Ovary (tissue), 9 donors: Measurements from ENCODE around the gene PRKAG3. TPM values are rescaled to one million over a fixed set of nuclear protein-coding genes. Genes with fewer than 3 reads are reported as not detected.

Experiments
- DNase-seq, 5 donors: peaks; one replicate each; pipeline ENCODE4 v3.0.0-alpha.2; 2019 to 2020
- H3K27ac ChIP-seq, 2 donors: fragments of 200-600 bp; one replicate each; pipeline versions ENCODE4 v1.5.1 to v1.8.0; 2019 to 2022
- H3K27me3 ChIP-seq: fragments of 200-600 bp; one replicate; pipeline ENCODE4 v1.8.0; 2022
- H3K36me3 ChIP-seq: fragments of 200-600 bp; sonication (generic); one replicate; pipeline ENCODE4 v1.5.1; 2019
- H3K4me1 ChIP-seq: one replicate; pipeline ENCODE4 v1.8.1; 2013; ENCODE audit warnings: mild to moderate bottlenecking, moderate library complexity; ENCODE audit not compliant: insufficient read depth
- H3K4me3 ChIP-seq: fragments of 200-600 bp; sonication (generic); one replicate; pipeline ENCODE4 v1.5.1; 2017
- H3K9me3 ChIP-seq, 2 donors: fragments of 200-600 bp in 1 of 2; sonication (generic) in 1 of 2; one replicate each; pipeline versions ENCODE4 v1.5.1 to v1.8.1; 2013 to 2019; ENCODE audit warnings: mild to moderate bottlenecking in 1 of 2, moderate library complexity in 1 of 2
- EP300 ChIP-seq: sonication (generic); formaldehyde crosslinking; IDR thresholded peaks from one replicate; pipeline ENCODE4 v1.6.1; 2017; ENCODE audit warnings: antibody characterized with exemption
- POLR2A ChIP-seq: fragments of 450-650 bp; IDR thresholded peaks from one replicate; pipeline ENCODE4 v1.6.1; 2017; ENCODE audit warnings: antibody characterized with exemption, mild to moderate bottlenecking, moderate library complexity
- WGBS, 3 donors: extraction: QIAGEN DNeasy Blood & Tissue Kit in 1 of 3; methylation state at CpG; one replicate each; pipeline versions ENCODE4 v1.1.5 to v1.1.7; 2013 to 2017; 5-methylcytosine and 5-hydroxymethylcytosine counted together
- intact Hi-C, 4 donors: fragments of 100-400 bp; cut with DNase I; formaldehyde crosslinking; loops; one replicate each; pipeline versions ENCODE4 v1.11.0 to v1.15.1; 2022 to 2023
- polyA plus RNA-seq, 2 donors: library from polyadenylated mRNA; stranded (reverse); fragments of 200-250 nt in 1 of 2; fragments of 350-450 nt in 1 of 2; fragmentation: Illumina TruSeq in 1 of 2; extraction: RNeasy Lipid Tissue Mini Kit (QIAGEN cat#74804) in 1 of 2; gene quantifications; one replicate each; pipeline ENCODE4 v1.2.3, GENCODE V29; 2013 to 2014
- total RNA-seq, 7 donors: library from RNA; depleted of rRNA in 2 of 7; stranded (reverse); fragments of >200 nt in 2 of 7; fragmentation: NEBNext Ultra II Directional in 3 of 7; extraction: Animal tissue kit (Norgen Biotek cat#: 25700) in 3 of 7; gene quantifications; one replicate each; pipeline versions ENCODE4 v1.1.0 to v1.2.4, GENCODE V29; 2016 to 2023
- TF ChIP-seq, protein P1 (sequence below), 3 donors: fragments of 450-650 bp in 2 of 3; fragments of 200-600 bp in 1 of 3; IDR thresholded peaks; one replicate each; pipeline versions ENCODE4 v1.5.1 to v1.8.0; 2016 to 2022; ENCODE audit warnings: antibody characterized with exemption in 3 of 3, mild to moderate bottlenecking in 1 of 3
- donor health status: DM: no; HTN: no; CAD: no; lungs with moderate emphysema.
- donor health status: DM: no; HTN: no; CAD: no.
- donor health status: Bipolar disorder and iron deficiency.
- donor health status: DM: yes; HTN: yes; CAD: no.
- donor health status: DM: no; HTN: no; CAD: no.
- donor health status: DM: yes; HTN: yes; CAD: no.

Gene PRKAG3
- total and polyA plus RNA-seq, 9 donors: 0.11 to 0.32 TPM; not detected in 7

- Histone ChIP-seq H3K27ac (no peak overlapping the region), H3K27me3 (no peaks in the 10 kb centered on the region), H3K36me3 (no peaks in the 10 kb centered on the region), H3K9me3 (no peaks in the 10 kb centered on the region), H3K4me1 (no peaks in the 10 kb centered on the region), H3K4me3 (no peak overlapping the region)
- intact Hi-C loops: loop anchor here in 1 of 4 donors (10.0 kb wide), 1 partner anchor 95 kb away; no protein-coding TSS in a partner anchor
- no peak for TF ChIP-seq EP300
- TF ChIP-seq, protein P1, sequence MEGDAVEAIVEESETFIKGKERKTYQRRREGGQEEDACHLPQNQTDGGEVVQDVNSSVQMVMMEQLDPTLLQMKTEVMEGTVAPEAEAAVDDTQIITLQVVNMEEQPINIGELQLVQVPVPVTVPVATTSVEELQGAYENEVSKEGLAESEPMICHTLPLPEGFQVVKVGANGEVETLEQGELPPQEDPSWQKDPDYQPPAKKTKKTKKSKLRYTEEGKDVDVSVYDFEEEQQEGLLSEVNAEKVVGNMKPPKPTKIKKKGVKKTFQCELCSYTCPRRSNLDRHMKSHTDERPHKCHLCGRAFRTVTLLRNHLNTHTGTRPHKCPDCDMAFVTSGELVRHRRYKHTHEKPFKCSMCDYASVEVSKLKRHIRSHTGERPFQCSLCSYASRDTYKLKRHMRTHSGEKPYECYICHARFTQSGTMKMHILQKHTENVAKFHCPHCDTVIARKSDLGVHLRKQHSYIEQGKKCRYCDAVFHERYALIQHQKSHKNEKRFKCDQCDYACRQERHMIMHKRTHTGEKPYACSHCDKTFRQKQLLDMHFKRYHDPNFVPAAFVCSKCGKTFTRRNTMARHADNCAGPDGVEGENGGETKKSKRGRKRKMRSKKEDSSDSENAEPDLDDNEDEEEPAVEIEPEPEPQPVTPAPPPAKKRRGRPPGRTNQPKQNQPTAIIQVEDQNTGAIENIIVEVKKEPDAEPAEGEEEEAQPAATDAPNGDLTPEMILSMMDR (IDR thresholded peaks at IDR 0.05): no peak
- WGBS, 3 donors: 65 to 74% (median 72%) methylated on average over 17 of the region's 17 CpGs
- DNase-seq: no peak
Observed at GRCh38 chr2:218829868-218830451, 1.6 kb downstream of the PRKAG3 start.

DNA sequence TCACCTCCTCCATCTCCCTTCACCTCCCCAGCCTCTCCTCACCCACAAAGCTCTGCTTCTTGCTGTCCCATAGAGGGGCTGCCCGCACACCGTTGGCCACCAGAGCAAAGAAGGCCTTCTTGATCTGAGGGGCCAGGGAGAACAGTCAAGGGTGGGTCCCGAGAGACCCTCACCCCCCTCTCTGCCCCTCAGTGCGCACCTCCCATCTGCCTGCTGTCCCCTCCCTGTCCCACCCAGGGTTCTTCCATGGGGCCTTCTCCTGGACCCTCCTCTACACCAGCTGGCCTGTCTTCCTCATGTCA lies 3.2 kb downstream of the PRKAG3 start:
- Histone ChIP-seq H3K27me3 (no peaks in the 10 kb centered on the region), H3K9me3 (no peaks in the 10 kb centered on the region), H3K4me1 (no peaks in the 10 kb centered on the region), H3K27ac (no peak overlapping the region), H3K4me3 (no peak overlapping the region), H3K36me3 (no peaks in the 10 kb centered on the region)
- no peak for DNase-seq
- TF ChIP-seq POLR2A: no peak
- TF ChIP-seq, protein P1 (IDR thresholded peaks at IDR 0.05): no peak
- TF ChIP-seq EP300: no peak
- intact Hi-C loops: loop anchor here in 1 of 4 donors (10.0 kb wide), 1 partner anchor 94 kb away; no protein-coding TSS in a partner anchor
- 38 to 66% (median 65%) methylated on average over 4 of the region's 4 CpGs for WGBS, 3 donors

GRCh38 chr2:218827701-218828476 lies 3.7 kb downstream of the PRKAG3 start:
- intact Hi-C loops: loop anchor here in 1 of 4 donors (10.0 kb wide), 1 partner anchor 93 kb away; no protein-coding TSS in a partner anchor
- DNase-seq: no peak
- Histone ChIP-seq H3K4me1 (no peaks in the 10 kb centered on the region), H3K4me3 (no peak overlapping the region), H3K9me3 (no peaks in the 10 kb centered on the region), H3K27me3 (no peaks in the 10 kb centered on the region), H3K36me3 (no peaks in the 10 kb centered on the region), H3K27ac (no peak overlapping the region)
- TF ChIP-seq EP300 (no peak), POLR2A (no peak)
- TF ChIP-seq, protein P1 (IDR thresholded peaks at IDR 0.05): no peak
- 63 to 73% (median 67%) methylated on average over 14 of the region's 14 CpGs for WGBS, 3 donors

DNA sequence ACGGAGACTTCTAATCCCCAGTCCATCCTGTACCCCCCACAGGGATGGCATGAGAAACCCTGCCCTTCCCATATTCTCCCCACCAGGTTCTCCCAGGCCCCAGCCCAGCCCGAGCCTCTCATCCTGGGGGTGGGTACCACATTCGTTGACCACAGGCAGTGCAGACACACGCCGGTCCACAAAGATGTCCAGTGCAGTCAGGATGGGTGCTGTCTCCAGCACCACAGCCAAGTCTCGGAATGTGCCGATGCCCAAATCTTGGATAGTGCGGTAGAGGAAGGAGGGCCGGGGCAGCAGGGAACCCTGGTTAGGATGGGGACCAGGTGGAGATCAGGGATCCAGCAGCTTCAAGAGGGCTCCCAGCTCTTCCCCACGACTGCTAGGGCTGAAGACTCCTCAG lies 4.8 kb downstream of the PRKAG3 start:
- 80 to 89% (median 88%) methylated on average over 10 of the region's 10 CpGs for WGBS, 3 donors
- H3K4me1 ChIP-seq: no peaks in the 10 kb centered on the region
- no peaks in the 10 kb centered on the region for H3K36me3 ChIP-seq
- no peak for TF ChIP-seq POLR2A
- TF ChIP-seq, protein P1 (IDR thresholded peaks at IDR 0.05): no peak
- no peak for TF ChIP-seq EP300
- no peaks in the 10 kb centered on the region for H3K9me3 ChIP-seq
- intact Hi-C loops: loop anchor here in 1 of 4 donors (10.0 kb wide), 1 partner anchor 92 kb away; no protein-coding TSS in a partner anchor
- DNase-seq: no peak
- H3K27ac ChIP-seq: no peak overlapping the region
- H3K4me3 ChIP-seq: no peak overlapping the region
- H3K27me3 ChIP-seq: no peaks in the 10 kb centered on the region
